ENCODE measurements around the gene PARS2. TPM values are rescaled to one million over a fixed set of nuclear protein-coding genes. Genes with fewer than 3 reads are reported as not detected.

Gene PARS2
- total RNA-seq, 1 experiment from 2014 or later, result 9.0 TPM

GRCh38 chr1:54809496-54810074 is 45.3 kb upstream of the PARS2 start:
- intact Hi-C loops (cut with micrococcal nuclease; ENCODE audit: unreplicated experiment), result loop anchor here (1.0 kb wide), 2 partner anchors 137 to 310 kb away; no protein-coding TSS in a partner anchor
- CTCF ChIA-PET, result interaction anchor here (0.6 to 1.8 kb wide), 3 partner anchors 138 to 310 kb away, joined by 3 to 10 read pairs (median 4); no protein-coding TSS in a partner anchor
- no peaks in the 10 kb centered on the region for H3K9me3 Mint-ChIP-seq (ENCODE audit: low read depth, unreplicated experiment)
- H3K4me3 Mint-ChIP-seq (ENCODE audit: low read depth, unreplicated experiment), result no peak overlapping the region
- DNase-seq, result no peak
- no TSS peak for BruUV-seq (replicated peaks)
- peaks cover 13% of the 10 kb centered on the region for H3K27me3 Mint-ChIP-seq (ENCODE audit: unreplicated experiment)
- no peak for TF ChIP-seq CTCF (IDR thresholded peaks at IDR 0.05; ENCODE audit: unreplicated experiment)
- H3K27ac Mint-ChIP-seq (ENCODE audit: unreplicated experiment), result no peak overlapping the region
- peaks cover 23% of the 10 kb centered on the region for H3K4me1 Mint-ChIP-seq (ENCODE audit: low read depth, unreplicated experiment)
- no peaks in the 10 kb centered on the region for H3K36me3 Mint-ChIP-seq (ENCODE audit: insufficient read depth, unreplicated experiment)

DNA sequence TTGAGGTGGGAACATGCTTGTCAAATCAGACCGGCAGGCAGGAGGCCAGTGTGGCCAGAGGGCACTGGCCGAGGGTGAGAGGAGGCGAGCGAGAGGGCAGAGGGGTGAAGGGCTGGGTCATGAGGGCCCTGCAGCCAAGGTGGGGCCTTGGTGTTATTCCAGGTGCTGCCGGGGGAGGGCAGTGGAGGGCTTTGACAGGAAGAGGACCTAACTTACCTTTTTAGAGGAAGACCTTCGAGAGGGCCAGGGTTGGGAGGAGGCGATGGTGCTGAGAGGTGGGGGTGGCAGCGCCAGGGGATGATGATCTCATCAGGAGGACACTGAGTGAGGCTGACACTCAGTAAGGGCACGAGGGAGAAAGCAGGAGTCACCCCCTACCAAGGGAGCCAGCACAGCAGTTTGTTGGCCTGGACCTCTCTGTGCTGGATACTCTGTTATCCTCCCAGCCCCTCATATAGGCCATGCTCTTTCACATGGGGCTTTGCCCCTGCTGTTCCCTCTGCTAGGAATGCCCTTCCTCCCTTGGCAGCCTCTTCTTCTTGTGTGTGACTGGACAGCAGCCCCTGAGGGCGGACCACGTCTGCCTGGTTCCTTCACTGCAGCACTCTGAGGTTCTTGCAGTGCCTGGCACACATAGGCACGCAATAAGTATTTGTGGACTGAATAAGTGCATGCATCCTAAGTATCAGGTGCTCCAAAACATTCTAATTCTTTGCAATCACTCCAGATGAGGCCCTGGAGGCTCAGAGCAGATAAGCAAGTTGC is 44.3 kb upstream of the PARS2 start:
- Mint-ChIP-seq H3K27me3 (ENCODE audit: unreplicated experiment) (peaks cover 13% of the 10 kb centered on the region), H3K27ac (ENCODE audit: unreplicated experiment) (no peak overlapping the region), H3K4me3 (ENCODE audit: low read depth, unreplicated experiment) (no peak overlapping the region), H3K4me1 (ENCODE audit: low read depth, unreplicated experiment) (peaks cover 32% of the 10 kb centered on the region), H3K9me3 (ENCODE audit: low read depth, unreplicated experiment) (no peaks in the 10 kb centered on the region), H3K36me3 (ENCODE audit: insufficient read depth, unreplicated experiment) (no peaks in the 10 kb centered on the region)
- BruUV-seq (replicated peaks), result no TSS peak
- DNase-seq, result no peak
- peak; percentile 63 for TF ChIP-seq CTCF (IDR thresholded peaks at IDR 0.05; ENCODE audit: unreplicated experiment)
- intact Hi-C loops (cut with micrococcal nuclease; ENCODE audit: unreplicated experiment), result no loop called here
- CTCF ChIA-PET, result no interaction called here

- Mint-ChIP-seq H3K36me3 (ENCODE audit: insufficient read depth, unreplicated experiment) (no peaks in the 10 kb centered on the region), H3K27me3 (ENCODE audit: unreplicated experiment) (peaks cover 13% of the 10 kb centered on the region), H3K4me1 (ENCODE audit: low read depth, unreplicated experiment) (peaks cover 40% of the 10 kb centered on the region), H3K9me3 (ENCODE audit: low read depth, unreplicated experiment) (no peaks in the 10 kb centered on the region), H3K27ac (ENCODE audit: unreplicated experiment) (no peak overlapping the region), H3K4me3 (ENCODE audit: low read depth, unreplicated experiment) (no peak overlapping the region)
- no TSS peak for BruUV-seq (replicated peaks)
- no peak for DNase-seq
- TF ChIP-seq CTCF (IDR thresholded peaks at IDR 0.05; ENCODE audit: unreplicated experiment), result no peak
- CTCF ChIA-PET, result interaction anchor here (1.0 to 1.1 kb wide), 2 partner anchors 9 to 79 kb away, joined by 3 read pairs; partner anchors contain the start of gene DHCR24
- intact Hi-C loops (cut with micrococcal nuclease; ENCODE audit: unreplicated experiment), result no loop called here
Observed at GRCh38 chr1:54807756-54808155, 43.4 kb upstream of the PARS2 start.

DNA sequence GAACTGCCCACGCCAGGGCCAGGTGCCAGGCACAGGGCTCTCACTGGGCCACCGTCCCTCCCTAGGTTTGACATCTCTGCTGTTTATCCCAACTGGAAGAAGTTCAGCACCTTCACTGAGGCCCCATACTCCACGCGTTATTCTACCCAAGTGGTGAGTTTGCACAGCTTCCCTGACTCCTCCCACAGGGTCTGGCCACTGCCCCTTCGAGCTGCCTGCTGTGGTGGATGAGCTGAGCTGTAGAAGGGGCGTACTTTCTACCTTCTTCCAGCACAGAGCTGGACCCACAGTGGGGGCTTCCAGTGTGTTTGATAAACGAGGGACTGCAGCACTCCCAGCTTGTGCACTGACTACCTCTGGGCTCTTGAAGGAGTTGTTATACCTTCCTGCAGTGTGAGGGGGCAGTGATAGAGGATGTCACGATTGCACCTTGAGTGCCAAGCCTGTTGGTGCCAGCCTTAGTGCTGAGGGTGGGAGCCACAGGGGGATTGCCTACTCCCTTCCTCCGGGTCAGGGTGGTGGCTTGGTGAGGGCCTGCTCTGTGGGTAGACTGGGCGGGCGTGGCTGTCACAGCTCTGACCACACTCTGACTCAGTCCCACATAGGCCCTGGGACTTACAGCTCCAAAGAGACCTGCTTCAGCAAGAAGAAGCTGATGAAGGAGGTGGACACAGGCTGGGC is 42.7 kb upstream of the PARS2 start:
- Mint-ChIP-seq H3K4me3 (ENCODE audit: low read depth, unreplicated experiment) (no peak overlapping the region), H3K27me3 (ENCODE audit: unreplicated experiment) (peaks cover 13% of the 10 kb centered on the region), H3K9me3 (ENCODE audit: low read depth, unreplicated experiment) (no peaks in the 10 kb centered on the region), H3K27ac (ENCODE audit: unreplicated experiment) (no peak overlapping the region), H3K4me1 (ENCODE audit: low read depth, unreplicated experiment) (peaks cover 41% of the 10 kb centered on the region), H3K36me3 (ENCODE audit: insufficient read depth, unreplicated experiment) (no peaks in the 10 kb centered on the region)
- TF ChIP-seq CTCF (IDR thresholded peaks at IDR 0.05; ENCODE audit: unreplicated experiment), result no peak
- intact Hi-C loops (cut with micrococcal nuclease; ENCODE audit: unreplicated experiment), result no loop called here
- no TSS peak for BruUV-seq (replicated peaks)
- DNase-seq, result peak; percentile 50
- CTCF ChIA-PET, result interaction anchor here (0.6 to 1.2 kb wide), 6 partner anchors 8 to 609 kb away, joined by 3 read pairs; partner anchors contain the start of gene DHCR24

Measured in Calu3 (cell line).